ENCODE results near the gene RNF157. TPM values are rescaled to one million over a fixed set of nuclear protein-coding genes. Genes with fewer than 3 reads are reported as not detected.

RNF157 gene
- total RNA-seq, 1 donor, result 0.36 TPM

DNA sequence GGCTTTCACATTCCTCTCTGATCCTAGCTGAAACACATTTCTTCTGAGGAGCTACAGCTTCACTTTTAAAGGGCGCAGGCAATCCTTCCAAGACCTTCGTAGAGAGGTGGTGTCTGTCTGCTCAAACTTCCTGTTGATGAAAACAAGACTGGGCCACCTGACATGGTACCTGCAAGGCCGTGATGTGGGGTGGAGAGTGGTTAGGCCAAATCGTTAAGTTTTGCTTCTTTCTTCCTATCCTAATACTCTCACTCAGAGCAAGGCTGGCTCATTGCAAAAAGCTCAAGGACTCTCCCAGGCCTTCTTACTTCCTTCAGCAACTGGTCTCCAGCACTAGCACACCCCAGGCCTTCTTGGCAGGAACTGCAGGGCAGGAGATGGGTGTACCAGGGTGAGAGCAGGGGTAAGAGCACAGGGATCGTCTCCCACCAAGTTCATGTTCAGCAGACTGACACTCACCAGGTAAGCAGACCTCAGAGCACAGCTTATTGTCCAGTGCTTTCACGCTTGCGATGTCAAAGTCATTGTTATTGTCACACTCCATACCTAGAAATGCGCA is 88.3 kb downstream of the RNF157 start:
- no peaks in the 10 kb centered on the region for H3K9me3 ChIP-seq (ENCODE audit: low read depth, low read length)

DNA sequence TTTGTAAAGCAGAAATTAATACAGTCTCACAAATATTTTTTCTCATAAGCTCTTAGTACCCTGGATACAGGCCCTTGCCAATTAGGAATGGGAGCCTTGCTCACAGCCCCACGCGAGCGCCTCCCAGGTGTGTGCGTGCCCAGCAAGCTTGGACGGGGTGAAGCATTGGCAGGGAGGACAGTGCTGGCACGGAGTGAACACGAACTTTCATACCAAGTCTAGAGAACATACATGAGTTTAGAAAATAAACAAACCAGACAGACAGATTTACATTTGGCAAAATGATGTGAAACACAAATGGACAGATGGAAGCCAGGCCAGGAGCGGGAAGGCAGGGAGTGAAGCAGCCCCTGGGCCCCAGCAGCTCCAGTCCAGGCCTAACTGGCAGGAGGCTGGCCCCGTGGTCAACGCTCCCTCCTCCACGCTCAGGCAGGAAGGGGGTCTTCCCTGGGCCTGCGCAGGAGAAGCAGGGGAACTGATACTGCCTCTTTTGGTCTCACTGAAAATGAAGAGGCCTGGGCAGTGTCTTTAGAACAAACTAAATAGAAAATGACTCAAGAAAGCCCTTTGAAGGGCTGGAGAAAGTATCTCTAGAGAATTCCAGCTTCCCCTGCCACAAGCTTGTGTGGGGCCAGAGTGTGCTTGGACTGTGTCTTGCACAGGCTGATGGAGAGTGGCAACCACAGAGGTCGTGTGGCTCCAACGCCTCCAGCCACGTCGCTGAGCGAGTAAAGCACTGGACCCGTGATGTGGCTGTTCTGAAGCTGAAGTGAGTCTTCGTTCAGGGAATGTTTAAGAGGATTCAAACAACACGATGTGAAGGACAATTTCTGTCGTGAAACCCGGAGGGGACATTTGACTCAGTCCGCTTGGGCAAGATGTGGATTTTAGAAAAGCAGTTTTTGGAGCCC is 89.3 kb downstream of the RNF157 start:
- Histone ChIP-seq H3K4me2 (ENCODE audit: insufficient read depth, low read length) (no peak overlapping the region), H3K79me2 (ENCODE audit: insufficient read depth, low read length) (no peaks in the 10 kb centered on the region), H3K27me3 (ENCODE audit: insufficient read depth, low read length) (peaks cover 12% of the 10 kb centered on the region), H3K9me3 (ENCODE audit: low read depth, low read length) (no peaks in the 10 kb centered on the region), H3K27ac (ENCODE audit: low read depth, low read length) (no peak overlapping the region), H2AFZ (ENCODE audit: low read length) (no peak overlapping the region), H3K36me3 (ENCODE audit: insufficient read depth, low read length) (no peaks in the 10 kb centered on the region), H4K20me1 (ENCODE audit: insufficient read depth, low read length) (no peaks in the 10 kb centered on the region), H3K4me1 (ENCODE audit: insufficient read depth, low read length) (no peaks in the 10 kb centered on the region), H3K4me3 (ENCODE audit: insufficient read depth, low read length) (no peak overlapping the region)
- TF ChIP-seq CTCF (IDR thresholded peaks at IDR 0.05; ENCODE audit: extremely low read depth, low read depth, low read length), result no peak
- no peak for DNase-seq (ENCODE audit: insufficient read length, low spot score, missing footprints)

More for the DNA sequence above, 88.3 kb downstream of the RNF157 start:
- Histone ChIP-seq H4K20me1 (ENCODE audit: insufficient read depth, low read length) (no peaks in the 10 kb centered on the region), H3K79me2 (ENCODE audit: insufficient read depth, low read length) (no peaks in the 10 kb centered on the region), H3K36me3 (ENCODE audit: insufficient read depth, low read length) (no peaks in the 10 kb centered on the region), H3K4me1 (ENCODE audit: insufficient read depth, low read length) (no peaks in the 10 kb centered on the region), H2AFZ (ENCODE audit: low read length) (no peak overlapping the region), H3K4me3 (ENCODE audit: insufficient read depth, low read length) (no peak overlapping the region), H3K4me2 (ENCODE audit: insufficient read depth, low read length) (no peak overlapping the region), H3K27ac (ENCODE audit: low read depth, low read length) (no peak overlapping the region), H3K27me3 (ENCODE audit: insufficient read depth, low read length) (peaks cover 12% of the 10 kb centered on the region)
- no peak for TF ChIP-seq CTCF (IDR thresholded peaks at IDR 0.05; ENCODE audit: extremely low read depth, low read depth, low read length)
- no peak for DNase-seq (ENCODE audit: insufficient read length, low spot score, missing footprints)

GRCh38 chr17:76149214-76149613 is 91.1 kb downstream of the RNF157 start:
- H3K4me3 ChIP-seq (ENCODE audit: insufficient read depth, low read length), result no peak overlapping the region
- DNase-seq (ENCODE audit: insufficient read length, low spot score, missing footprints), result no peak
- no peaks in the 10 kb centered on the region for H3K36me3 ChIP-seq (ENCODE audit: insufficient read depth, low read length)
- H3K4me1 ChIP-seq (ENCODE audit: insufficient read depth, low read length), result no peaks in the 10 kb centered on the region
- no peaks in the 10 kb centered on the region for H4K20me1 ChIP-seq (ENCODE audit: insufficient read depth, low read length)
- H3K9me3 ChIP-seq (ENCODE audit: low read depth, low read length), result no peaks in the 10 kb centered on the region
- no peaks in the 10 kb centered on the region for H3K79me2 ChIP-seq (ENCODE audit: insufficient read depth, low read length)
- no peak overlapping the region for H3K4me2 ChIP-seq (ENCODE audit: insufficient read depth, low read length)
- no peak overlapping the region for H3K27ac ChIP-seq (ENCODE audit: low read depth, low read length)
- no peak overlapping the region for H2AFZ ChIP-seq (ENCODE audit: low read length)
- TF ChIP-seq CTCF (IDR thresholded peaks at IDR 0.05; ENCODE audit: extremely low read depth, low read depth, low read length), result no peak
- H3K27me3 ChIP-seq (ENCODE audit: insufficient read depth, low read length), result peaks cover 8% of the 10 kb centered on the region

DNA sequence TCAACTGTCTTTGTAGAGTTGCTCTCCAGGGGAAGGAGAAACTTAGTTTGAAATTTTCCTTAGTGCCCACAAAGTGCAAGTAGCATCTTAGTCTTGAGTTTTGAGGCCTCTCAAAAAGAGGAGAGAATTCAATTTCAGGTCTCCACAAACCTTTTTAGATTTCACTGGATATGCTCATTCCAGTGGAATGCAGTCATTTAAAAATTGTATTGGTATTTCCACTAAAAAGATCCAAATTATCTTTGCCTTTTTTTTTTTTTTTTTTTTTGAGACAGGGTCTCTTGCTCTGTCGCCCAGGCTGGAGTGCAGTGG is 92.3 kb downstream of the RNF157 start:
- Histone ChIP-seq H3K36me3 (ENCODE audit: insufficient read depth, low read length) (no peaks in the 10 kb centered on the region), H3K27me3 (ENCODE audit: insufficient read depth, low read length) (peaks cover 5% of the 10 kb centered on the region), H4K20me1 (ENCODE audit: insufficient read depth, low read length) (no peaks in the 10 kb centered on the region), H3K27ac (ENCODE audit: low read depth, low read length) (no peak overlapping the region), H3K4me1 (ENCODE audit: insufficient read depth, low read length) (no peaks in the 10 kb centered on the region), H3K9me3 (ENCODE audit: low read depth, low read length) (no peaks in the 10 kb centered on the region), H3K4me2 (ENCODE audit: insufficient read depth, low read length) (no peak overlapping the region), H3K4me3 (ENCODE audit: insufficient read depth, low read length) (no peak overlapping the region), H3K79me2 (ENCODE audit: insufficient read depth, low read length) (no peaks in the 10 kb centered on the region), H2AFZ (ENCODE audit: low read length) (no peak overlapping the region)
- no peak for DNase-seq (ENCODE audit: insufficient read length, low spot score, missing footprints)
- TF ChIP-seq CTCF (IDR thresholded peaks at IDR 0.05; ENCODE audit: extremely low read depth, low read depth, low read length), result no peak

All from osteoblast (primary cell).